ENCODE measurements around the gene SIGLEC14.

DNA sequence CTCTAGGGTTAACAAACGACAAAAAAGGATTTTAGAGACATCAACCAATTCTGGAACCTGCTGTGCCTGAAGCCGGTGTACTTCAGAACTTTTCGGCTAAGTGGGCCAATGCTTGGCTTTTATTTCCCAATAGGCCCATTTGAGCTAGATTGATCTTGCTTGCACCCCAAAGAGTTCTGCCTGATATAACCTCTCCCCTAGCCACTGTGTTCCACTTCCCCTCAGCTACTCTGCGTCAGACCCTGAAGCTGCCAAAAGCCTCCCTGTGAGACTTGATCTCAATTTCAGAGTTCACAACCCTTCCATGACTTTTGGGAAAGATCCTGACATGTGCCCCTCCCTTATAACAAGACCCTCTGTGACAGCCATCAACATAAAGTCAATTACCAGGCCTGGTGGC is 5.6 kb upstream of the SIGLEC14 start:
- TF ChIP-seq, protein P1, sequence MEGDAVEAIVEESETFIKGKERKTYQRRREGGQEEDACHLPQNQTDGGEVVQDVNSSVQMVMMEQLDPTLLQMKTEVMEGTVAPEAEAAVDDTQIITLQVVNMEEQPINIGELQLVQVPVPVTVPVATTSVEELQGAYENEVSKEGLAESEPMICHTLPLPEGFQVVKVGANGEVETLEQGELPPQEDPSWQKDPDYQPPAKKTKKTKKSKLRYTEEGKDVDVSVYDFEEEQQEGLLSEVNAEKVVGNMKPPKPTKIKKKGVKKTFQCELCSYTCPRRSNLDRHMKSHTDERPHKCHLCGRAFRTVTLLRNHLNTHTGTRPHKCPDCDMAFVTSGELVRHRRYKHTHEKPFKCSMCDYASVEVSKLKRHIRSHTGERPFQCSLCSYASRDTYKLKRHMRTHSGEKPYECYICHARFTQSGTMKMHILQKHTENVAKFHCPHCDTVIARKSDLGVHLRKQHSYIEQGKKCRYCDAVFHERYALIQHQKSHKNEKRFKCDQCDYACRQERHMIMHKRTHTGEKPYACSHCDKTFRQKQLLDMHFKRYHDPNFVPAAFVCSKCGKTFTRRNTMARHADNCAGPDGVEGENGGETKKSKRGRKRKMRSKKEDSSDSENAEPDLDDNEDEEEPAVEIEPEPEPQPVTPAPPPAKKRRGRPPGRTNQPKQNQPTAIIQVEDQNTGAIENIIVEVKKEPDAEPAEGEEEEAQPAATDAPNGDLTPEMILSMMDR (IDR thresholded peaks at IDR 0.05), result no peak
- TF ChIP-seq POLR2AphosphoS5 (IDR thresholded peaks at IDR 0.05; ENCODE audit: low read depth, low read length), result no peak
